GM19351 (cell line): ENCODE results near the gene ZBTB43.

Experiments
- ATAC-seq: cut with Tn5 transposase; IDR thresholded peaks from one replicate; pipeline ENCODE4 v1.9.1; 2021; ENCODE audit warnings: mild to moderate bottlenecking, moderate library complexity; ENCODE audit not compliant: unreplicated experiment

ZBTB43 gene

GRCh38 chr9:126885131-126885641 lies 80.3 kb downstream of the ZBTB43 start:
- ATAC-seq: no peak

- no peak for ATAC-seq
These were observed 81.4 kb downstream of the ZBTB43 start for GRCh38 chr9:126886034-126886822.

DNA sequence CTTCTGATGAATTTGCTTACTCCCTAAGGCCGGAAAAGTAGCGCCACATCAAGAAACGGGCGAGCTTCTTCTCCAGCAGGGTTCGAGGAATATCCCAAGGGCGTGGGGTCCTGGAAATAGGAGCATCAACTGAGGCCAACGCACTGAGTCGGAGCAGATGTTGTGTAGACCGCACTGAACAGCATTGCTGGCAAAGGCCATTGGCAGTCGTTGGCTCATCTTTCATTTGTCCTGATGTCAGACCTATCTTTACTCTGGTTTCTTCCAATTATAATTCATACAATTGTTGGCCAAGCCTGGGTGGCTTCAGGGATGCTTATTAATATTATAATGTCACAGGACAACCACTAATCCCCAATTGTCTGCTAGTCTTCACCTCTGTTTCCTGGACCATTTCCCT lies 82.1 kb downstream of the ZBTB43 start:
- no peak for ATAC-seq
